SK-N-SH (cell line): ENCODE results near the gene MIF4GD.

Experiments
- EZH2phosphoT487 ChIP-seq: fragments of 200-600 bp; sonication (generic); IDR thresholded peaks from 2 replicates; pipeline ENCODE4 v1.6.1; 2017; ENCODE audit warnings: low read depth, mixed run types, mild to moderate bottlenecking, antibody characterized with exemption, moderate library complexity, borderline replicate concordance
- FOXM1 ChIP-seq: IDR thresholded peaks from 2 replicates; pipeline ENCODE4 v1.4.0; 2012; ENCODE audit warnings: low read depth, mild to moderate bottlenecking
- JUND ChIP-seq: IDR thresholded peaks from 2 replicates; pipeline ENCODE4 v1.4.0; 2012
- POLR2AphosphoS5 ChIP-seq: IDR thresholded peaks from 2 replicates; pipeline ENCODE4 v1.6.1; 2012; ENCODE audit warnings: low read depth, low read length
- RAD21 ChIP-seq: IDR thresholded peaks from 2 replicates; pipeline ENCODE4 v1.6.1; 2012; ENCODE audit warnings: mild to moderate bottlenecking, low read length
- RFX5 ChIP-seq: IDR thresholded peaks from 2 replicates; pipeline ENCODE4 v1.6.1; 2012; ENCODE audit warnings: mild to moderate bottlenecking, improper control_type of control experiment, low read length
- SIN3A ChIP-seq: IDR thresholded peaks from 2 replicates; pipeline ENCODE4 v1.6.1; 2012; ENCODE audit warnings: low read depth, mild to moderate bottlenecking, low read length, moderate library complexity, borderline replicate concordance
- SMC3 ChIP-seq: IDR thresholded peaks from 2 replicates; pipeline ENCODE4 v1.6.1; 2012; ENCODE audit warnings: low read depth, low read length, improper control_type of control experiment
- TAF1 ChIP-seq: IDR thresholded peaks from 2 replicates; pipeline ENCODE4 v1.6.1; 2012; ENCODE audit warnings: low read depth, mild to moderate bottlenecking, low read length, moderate library complexity, borderline replicate concordance
- TEAD4 ChIP-seq: IDR thresholded peaks from 2 replicates; pipeline ENCODE4 v1.4.0; 2012; ENCODE audit warnings: mild to moderate bottlenecking, borderline replicate concordance; ENCODE audit not compliant: insufficient read depth
- TF ChIP-seq, protein P1 (sequence below): fragments of 200-600 bp; sonication (generic); IDR thresholded peaks from 2 replicates; pipeline ENCODE4 v1.6.1; 2017; ENCODE audit warnings: antibody characterized with exemption, mild to moderate bottlenecking, moderate library complexity
- TF ChIP-seq, protein P2 (sequence below): IDR thresholded peaks from 2 replicates; pipeline ENCODE4 v1.6.1; 2012; ENCODE audit warnings: mild to moderate bottlenecking, low read depth, low read length, moderate library complexity
- TF ChIP-seq, protein P3 (sequence below): fragments of 150-350 bp; IDR thresholded peaks from 2 replicates; pipeline ENCODE4 v1.6.1; 2017; ENCODE audit warnings: antibody characterized with exemption, low read length, low read depth, borderline replicate concordance
- TF ChIP-seq, protein P4 (sequence below): IDR thresholded peaks from 2 replicates; pipeline ENCODE4 v1.4.0; 2012; ENCODE audit warnings: low read depth

DNA sequence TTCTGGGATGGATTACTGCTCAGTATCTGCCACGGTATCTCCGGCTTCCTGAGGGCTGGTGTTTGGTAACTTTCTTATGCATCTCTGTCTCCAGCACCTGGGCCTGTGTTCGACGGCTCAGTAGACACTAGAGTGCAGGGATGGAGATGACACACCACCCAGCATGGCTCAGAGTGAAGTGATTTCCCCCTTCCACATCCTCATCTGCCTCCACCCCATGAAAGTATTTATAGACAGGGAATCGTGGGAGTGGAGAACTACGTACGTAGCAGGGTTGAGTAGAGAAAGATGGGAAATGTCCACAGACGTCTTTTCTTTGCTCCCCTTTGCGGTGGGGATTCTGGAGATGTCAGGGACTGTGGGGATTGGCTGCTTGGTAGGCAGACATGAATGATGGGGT lies 30.0 kb upstream of the MIF4GD start:
- TF ChIP-seq, protein P1, sequence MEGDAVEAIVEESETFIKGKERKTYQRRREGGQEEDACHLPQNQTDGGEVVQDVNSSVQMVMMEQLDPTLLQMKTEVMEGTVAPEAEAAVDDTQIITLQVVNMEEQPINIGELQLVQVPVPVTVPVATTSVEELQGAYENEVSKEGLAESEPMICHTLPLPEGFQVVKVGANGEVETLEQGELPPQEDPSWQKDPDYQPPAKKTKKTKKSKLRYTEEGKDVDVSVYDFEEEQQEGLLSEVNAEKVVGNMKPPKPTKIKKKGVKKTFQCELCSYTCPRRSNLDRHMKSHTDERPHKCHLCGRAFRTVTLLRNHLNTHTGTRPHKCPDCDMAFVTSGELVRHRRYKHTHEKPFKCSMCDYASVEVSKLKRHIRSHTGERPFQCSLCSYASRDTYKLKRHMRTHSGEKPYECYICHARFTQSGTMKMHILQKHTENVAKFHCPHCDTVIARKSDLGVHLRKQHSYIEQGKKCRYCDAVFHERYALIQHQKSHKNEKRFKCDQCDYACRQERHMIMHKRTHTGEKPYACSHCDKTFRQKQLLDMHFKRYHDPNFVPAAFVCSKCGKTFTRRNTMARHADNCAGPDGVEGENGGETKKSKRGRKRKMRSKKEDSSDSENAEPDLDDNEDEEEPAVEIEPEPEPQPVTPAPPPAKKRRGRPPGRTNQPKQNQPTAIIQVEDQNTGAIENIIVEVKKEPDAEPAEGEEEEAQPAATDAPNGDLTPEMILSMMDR = no peak
- TF ChIP-seq TEAD4 (no peak), SMC3 (no peak), SIN3A (no peak), POLR2AphosphoS5 (no peak), TAF1 (no peak), FOXM1 (no peak), RAD21 (no peak), EZH2phosphoT487 (no peak), JUND (no peak), RFX5 (no peak)
- TF ChIP-seq, protein P2, sequence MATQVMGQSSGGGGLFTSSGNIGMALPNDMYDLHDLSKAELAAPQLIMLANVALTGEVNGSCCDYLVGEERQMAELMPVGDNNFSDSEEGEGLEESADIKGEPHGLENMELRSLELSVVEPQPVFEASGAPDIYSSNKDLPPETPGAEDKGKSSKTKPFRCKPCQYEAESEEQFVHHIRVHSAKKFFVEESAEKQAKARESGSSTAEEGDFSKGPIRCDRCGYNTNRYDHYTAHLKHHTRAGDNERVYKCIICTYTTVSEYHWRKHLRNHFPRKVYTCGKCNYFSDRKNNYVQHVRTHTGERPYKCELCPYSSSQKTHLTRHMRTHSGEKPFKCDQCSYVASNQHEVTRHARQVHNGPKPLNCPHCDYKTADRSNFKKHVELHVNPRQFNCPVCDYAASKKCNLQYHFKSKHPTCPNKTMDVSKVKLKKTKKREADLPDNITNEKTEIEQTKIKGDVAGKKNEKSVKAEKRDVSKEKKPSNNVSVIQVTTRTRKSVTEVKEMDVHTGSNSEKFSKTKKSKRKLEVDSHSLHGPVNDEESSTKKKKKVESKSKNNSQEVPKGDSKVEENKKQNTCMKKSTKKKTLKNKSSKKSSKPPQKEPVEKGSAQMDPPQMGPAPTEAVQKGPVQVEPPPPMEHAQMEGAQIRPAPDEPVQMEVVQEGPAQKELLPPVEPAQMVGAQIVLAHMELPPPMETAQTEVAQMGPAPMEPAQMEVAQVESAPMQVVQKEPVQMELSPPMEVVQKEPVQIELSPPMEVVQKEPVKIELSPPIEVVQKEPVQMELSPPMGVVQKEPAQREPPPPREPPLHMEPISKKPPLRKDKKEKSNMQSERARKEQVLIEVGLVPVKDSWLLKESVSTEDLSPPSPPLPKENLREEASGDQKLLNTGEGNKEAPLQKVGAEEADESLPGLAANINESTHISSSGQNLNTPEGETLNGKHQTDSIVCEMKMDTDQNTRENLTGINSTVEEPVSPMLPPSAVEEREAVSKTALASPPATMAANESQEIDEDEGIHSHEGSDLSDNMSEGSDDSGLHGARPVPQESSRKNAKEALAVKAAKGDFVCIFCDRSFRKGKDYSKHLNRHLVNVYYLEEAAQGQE = no peak
- TF ChIP-seq, protein P3, sequence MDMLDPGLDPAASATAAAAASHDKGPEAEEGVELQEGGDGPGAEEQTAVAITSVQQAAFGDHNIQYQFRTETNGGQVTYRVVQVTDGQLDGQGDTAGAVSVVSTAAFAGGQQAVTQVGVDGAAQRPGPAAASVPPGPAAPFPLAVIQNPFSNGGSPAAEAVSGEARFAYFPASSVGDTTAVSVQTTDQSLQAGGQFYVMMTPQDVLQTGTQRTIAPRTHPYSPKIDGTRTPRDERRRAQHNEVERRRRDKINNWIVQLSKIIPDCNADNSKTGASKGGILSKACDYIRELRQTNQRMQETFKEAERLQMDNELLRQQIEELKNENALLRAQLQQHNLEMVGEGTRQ = no peak
- TF ChIP-seq, protein P4, sequence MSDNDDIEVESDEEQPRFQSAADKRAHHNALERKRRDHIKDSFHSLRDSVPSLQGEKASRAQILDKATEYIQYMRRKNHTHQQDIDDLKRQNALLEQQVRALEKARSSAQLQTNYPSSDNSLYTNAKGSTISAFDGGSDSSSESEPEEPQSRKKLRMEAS = no peak
